ENCODE measurements around the gene TLE1. TPM values are rescaled to one million over a fixed set of nuclear protein-coding genes. Genes with fewer than 3 reads are reported as not detected.

TLE1 gene
- total RNA-seq, 1 experiment from 2014 or later = 49.0 TPM

DNA sequence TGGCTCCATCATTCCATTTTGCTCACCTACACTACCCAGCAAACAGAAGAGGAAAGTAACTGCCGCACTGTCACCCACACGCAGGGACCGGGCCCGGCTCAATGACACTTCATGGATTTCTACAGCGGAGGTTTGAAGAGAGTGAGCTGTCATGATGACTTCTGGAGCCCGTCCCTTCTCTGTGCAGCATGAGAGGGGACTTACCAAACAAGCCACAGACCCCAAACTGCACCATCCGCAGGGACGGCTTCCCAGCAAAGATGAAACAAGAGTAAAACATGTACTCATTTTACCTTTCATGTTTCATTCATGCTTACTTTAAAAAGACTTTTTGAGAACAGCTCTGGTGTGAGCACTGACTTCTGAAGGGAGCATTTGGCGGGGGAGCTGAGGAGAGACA is 99.5 kb downstream of the TLE1 start:
- Histone ChIP-seq H3K9me2 (replicated peaks; ENCODE audit: low read length) (no peaks in the 10 kb centered on the region), H3K36me3 (ENCODE audit: low read depth, low read length) (peaks cover 8% of the 10 kb centered on the region), H2AFZ (ENCODE audit: low read length) (no peak overlapping the region), H3K4me3 (ENCODE audit: low read length) (no peak overlapping the region), H3K4me2 (ENCODE audit: low read length) (no peak overlapping the region), H3K4me1 (ENCODE audit: insufficient read depth, low read length) (peaks cover 29% of the 10 kb centered on the region), H3K9ac (ENCODE audit: low read length) (no peak overlapping the region), H3K9me3 (ENCODE audit: low read length) (no peaks in the 10 kb centered on the region), H3K79me2 (ENCODE audit: low read length) (no peaks in the 10 kb centered on the region), H3K27ac (ENCODE audit: low read length) (no peak overlapping the region), H4K20me1 (ENCODE audit: low read length) (no peaks in the 10 kb centered on the region), H3K27me3 (ENCODE audit: low read length) (no peaks in the 10 kb centered on the region), H3F3A (ENCODE audit: low read length, unreplicated experiment) (no peaks in the 10 kb centered on the region)
- intact Hi-C loops (cut with micrococcal nuclease) = loop anchor here (5.0 to 10.0 kb wide), 3 partner anchors 65 to 98 kb away; partner anchors contain the start of gene TLE1
- ChIA-PET CTCF (no interaction called here), POLR2A (ENCODE audit: unreplicated experiment) (no interaction called here)
- no peak for ATAC-seq
- TF ChIP-seq EZH2 (IDR thresholded peaks at IDR 0.05; ENCODE audit: low read length, unreplicated experiment) (no peak), EZH2phosphoT487 (IDR thresholded peaks at IDR 0.05; ENCODE audit: borderline replicate concordance, low read length) (no peak)
- TF ChIP-seq, protein P1, sequence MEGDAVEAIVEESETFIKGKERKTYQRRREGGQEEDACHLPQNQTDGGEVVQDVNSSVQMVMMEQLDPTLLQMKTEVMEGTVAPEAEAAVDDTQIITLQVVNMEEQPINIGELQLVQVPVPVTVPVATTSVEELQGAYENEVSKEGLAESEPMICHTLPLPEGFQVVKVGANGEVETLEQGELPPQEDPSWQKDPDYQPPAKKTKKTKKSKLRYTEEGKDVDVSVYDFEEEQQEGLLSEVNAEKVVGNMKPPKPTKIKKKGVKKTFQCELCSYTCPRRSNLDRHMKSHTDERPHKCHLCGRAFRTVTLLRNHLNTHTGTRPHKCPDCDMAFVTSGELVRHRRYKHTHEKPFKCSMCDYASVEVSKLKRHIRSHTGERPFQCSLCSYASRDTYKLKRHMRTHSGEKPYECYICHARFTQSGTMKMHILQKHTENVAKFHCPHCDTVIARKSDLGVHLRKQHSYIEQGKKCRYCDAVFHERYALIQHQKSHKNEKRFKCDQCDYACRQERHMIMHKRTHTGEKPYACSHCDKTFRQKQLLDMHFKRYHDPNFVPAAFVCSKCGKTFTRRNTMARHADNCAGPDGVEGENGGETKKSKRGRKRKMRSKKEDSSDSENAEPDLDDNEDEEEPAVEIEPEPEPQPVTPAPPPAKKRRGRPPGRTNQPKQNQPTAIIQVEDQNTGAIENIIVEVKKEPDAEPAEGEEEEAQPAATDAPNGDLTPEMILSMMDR (conservative IDR thresholded peaks at IDR 0.05; ENCODE audit: low read depth, low read length) = no peak
- no TSS peak for BruUV-seq (replicated peaks)
- DNase-seq = no peak

DNA sequence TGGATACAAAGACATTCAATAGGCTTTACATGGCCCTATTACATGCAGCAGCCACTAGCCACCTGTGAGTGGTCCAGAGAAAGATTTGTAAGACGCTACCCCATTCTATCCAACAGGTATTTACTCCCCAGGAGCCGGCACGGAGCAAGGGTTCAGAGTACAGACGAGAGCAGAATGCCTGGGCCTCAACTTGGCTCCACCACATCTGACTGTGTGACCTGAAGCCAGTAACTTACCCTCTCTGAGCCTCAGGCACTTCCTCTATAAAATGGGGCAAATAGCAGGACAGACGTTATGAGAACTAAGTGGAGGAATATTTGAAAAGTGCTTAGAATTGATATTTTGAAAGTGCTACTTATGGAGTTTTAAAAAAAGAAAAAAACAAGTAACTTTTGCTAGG is 100.0 kb downstream of the TLE1 start:
- H3F3A ChIP-seq (ENCODE audit: low read length, unreplicated experiment) = no peaks in the 10 kb centered on the region
- no peaks in the 10 kb centered on the region for H4K20me1 ChIP-seq (ENCODE audit: low read length)
- H3K4me2 ChIP-seq (ENCODE audit: low read length) = no peak overlapping the region
- peaks cover 11% of the 10 kb centered on the region for H3K36me3 ChIP-seq (ENCODE audit: low read depth, low read length)
- no peak for TF ChIP-seq EZH2phosphoT487 (IDR thresholded peaks at IDR 0.05; ENCODE audit: borderline replicate concordance, low read length)
- no peak for TF ChIP-seq EZH2 (IDR thresholded peaks at IDR 0.05; ENCODE audit: low read length, unreplicated experiment)
- TF ChIP-seq, protein P1 (conservative IDR thresholded peaks at IDR 0.05; ENCODE audit: low read depth, low read length) = no peak
- H3K79me2 ChIP-seq (ENCODE audit: low read length) = no peaks in the 10 kb centered on the region
- ChIA-PET POLR2A (ENCODE audit: unreplicated experiment) (no interaction called here), CTCF (no interaction called here)
- no TSS peak for BruUV-seq (replicated peaks)
- H3K9me2 ChIP-seq (replicated peaks; ENCODE audit: low read length) = no peaks in the 10 kb centered on the region
- H3K9me3 ChIP-seq (ENCODE audit: low read length) = no peaks in the 10 kb centered on the region
- intact Hi-C loops (cut with micrococcal nuclease) = loop anchor here (5.0 to 10.0 kb wide), 3 partner anchors 65 to 98 kb away; partner anchors contain the start of gene TLE1
- no peak for ATAC-seq
- no peak overlapping the region for H3K27ac ChIP-seq (ENCODE audit: low read length)
- no peak overlapping the region for H3K4me3 ChIP-seq (ENCODE audit: low read length)
- no peak overlapping the region for H3K9ac ChIP-seq (ENCODE audit: low read length)
- DNase-seq = no peak
- no peak overlapping the region for H2AFZ ChIP-seq (ENCODE audit: low read length)
- H3K4me1 ChIP-seq (ENCODE audit: insufficient read depth, low read length) = peaks cover 29% of the 10 kb centered on the region
- no peaks in the 10 kb centered on the region for H3K27me3 ChIP-seq (ENCODE audit: low read length)

DNA sequence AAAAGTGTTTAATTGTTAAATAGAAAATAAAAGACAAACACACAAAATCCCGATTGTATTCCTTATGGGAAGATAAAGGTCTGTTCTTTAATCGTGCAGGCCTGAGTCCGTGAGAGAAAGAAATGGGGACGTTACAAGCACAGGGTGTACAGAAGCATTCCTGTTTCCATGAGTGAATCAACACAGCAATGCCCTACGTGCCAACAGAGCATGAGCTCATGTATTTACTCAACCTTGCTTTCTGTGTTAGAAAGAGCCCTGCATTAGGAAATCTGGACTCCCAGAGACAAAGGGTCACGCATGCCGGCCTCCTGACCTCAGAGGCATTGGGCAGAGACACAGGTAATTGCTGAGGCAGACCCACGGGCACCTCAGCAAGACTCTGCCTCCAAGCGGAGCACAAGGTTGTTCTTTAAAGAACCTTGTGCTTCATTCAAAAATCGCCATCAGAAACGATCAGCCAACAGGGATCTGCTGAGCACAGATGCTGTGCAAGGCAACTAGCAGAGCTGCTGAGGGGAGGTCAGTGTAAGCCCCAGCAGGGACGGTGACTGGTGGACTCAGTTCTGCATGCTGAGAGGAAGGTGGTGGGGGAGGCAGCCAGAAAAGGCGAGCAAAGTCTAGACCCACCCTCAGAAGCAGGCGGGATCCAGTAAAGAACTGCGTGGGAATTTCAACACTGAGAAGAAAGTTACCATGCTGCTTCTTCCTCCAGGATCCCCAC is 101.0 kb downstream of the TLE1 start:
- no peaks in the 10 kb centered on the region for H3K79me2 ChIP-seq (ENCODE audit: low read length)
- ChIA-PET POLR2A (ENCODE audit: unreplicated experiment) (interaction anchor here (0.6 kb wide), 1 partner anchor 66 kb away, joined by 10 read pairs; no protein-coding TSS in a partner anchor), CTCF (interaction anchor here (0.5 kb wide), 1 partner anchor 95 kb away, joined by 4 read pairs; no protein-coding TSS in a partner anchor)
- TF ChIP-seq, protein P1 (conservative IDR thresholded peaks at IDR 0.05; ENCODE audit: low read depth, low read length) = no peak
- TF ChIP-seq EZH2phosphoT487 (IDR thresholded peaks at IDR 0.05; ENCODE audit: borderline replicate concordance, low read length) (no peak), EZH2 (IDR thresholded peaks at IDR 0.05; ENCODE audit: low read length, unreplicated experiment) (no peak)
- H4K20me1 ChIP-seq (ENCODE audit: low read length) = no peaks in the 10 kb centered on the region
- no TSS peak for BruUV-seq (replicated peaks)
- H3K4me2 ChIP-seq (ENCODE audit: low read length) = peak overlapping the region; percentile 75
- H3K9me2 ChIP-seq (replicated peaks; ENCODE audit: low read length) = no peaks in the 10 kb centered on the region
- H3K27ac ChIP-seq (ENCODE audit: low read length) = peak overlapping the region; percentile 91
- H3K4me3 ChIP-seq (ENCODE audit: low read length) = peak overlapping the region; percentile 48; the same call in 1 of the 2 replicates
- peaks cover 29% of the 10 kb centered on the region for H3K4me1 ChIP-seq (ENCODE audit: insufficient read depth, low read length)
- peak; percentile 92 for ATAC-seq
- H2AFZ ChIP-seq (ENCODE audit: low read length) = 0 out of 2 replicates have a peak overlapping the region, but pooled peaks have one; percentile 1
- H3K27me3 ChIP-seq (ENCODE audit: low read length) = no peaks in the 10 kb centered on the region
- H3K9ac ChIP-seq (ENCODE audit: low read length) = peak overlapping the region; percentile 60
- H3F3A ChIP-seq (ENCODE audit: low read length, unreplicated experiment) = no peaks in the 10 kb centered on the region
- H3K9me3 ChIP-seq (ENCODE audit: low read length) = no peaks in the 10 kb centered on the region
- peak; percentile 82 for DNase-seq
- H3K36me3 ChIP-seq (ENCODE audit: low read depth, low read length) = peaks cover 20% of the 10 kb centered on the region
- intact Hi-C loops (cut with micrococcal nuclease) = loop anchor here (1.0 to 10.0 kb wide), 4 partner anchors 64 to 99 kb away; partner anchors contain the start of gene TLE1

All from PC-3 (cell line).